B cell (primary cell): ENCODE measurements around the gene RSRC2.

Experiments
- EZH2 ChIP-seq: IDR thresholded peaks from 2 replicates; pipeline ENCODE4 v1.6.1; 2012; ENCODE audit warnings: borderline replicate concordance, low read depth, mild to moderate bottlenecking, moderate library complexity, low read length; ENCODE audit not compliant: insufficient read depth, poor library complexity, severe bottlenecking
- TF ChIP-seq, protein P1 (sequence below): fragments of 200-600 bp; IDR thresholded peaks from one replicate; pipeline ENCODE4 v1.8.0; 2022; ENCODE audit warnings: antibody characterized with exemption, mild to moderate bottlenecking

DNA sequence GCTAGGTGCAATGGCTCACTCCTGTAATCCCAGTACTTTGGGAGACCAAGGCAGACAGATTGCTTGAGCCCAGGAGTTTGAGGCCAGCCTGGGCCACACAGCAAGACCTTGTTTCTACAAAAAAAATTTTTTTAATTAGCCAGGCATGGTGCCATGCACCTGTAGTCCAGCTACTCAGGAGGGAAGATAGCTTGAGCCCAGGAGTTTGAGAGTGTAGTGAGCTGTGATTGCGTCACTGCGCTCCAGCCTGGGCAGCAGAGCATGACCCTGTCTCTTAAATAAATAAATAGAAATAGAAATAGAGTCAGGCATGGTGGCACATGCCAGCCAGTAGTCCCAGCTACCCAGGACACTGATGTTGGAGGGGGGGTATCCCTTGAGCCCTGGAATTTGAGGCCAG is 67.5 kb downstream of the RSRC2 start:
- TF ChIP-seq, protein P1, sequence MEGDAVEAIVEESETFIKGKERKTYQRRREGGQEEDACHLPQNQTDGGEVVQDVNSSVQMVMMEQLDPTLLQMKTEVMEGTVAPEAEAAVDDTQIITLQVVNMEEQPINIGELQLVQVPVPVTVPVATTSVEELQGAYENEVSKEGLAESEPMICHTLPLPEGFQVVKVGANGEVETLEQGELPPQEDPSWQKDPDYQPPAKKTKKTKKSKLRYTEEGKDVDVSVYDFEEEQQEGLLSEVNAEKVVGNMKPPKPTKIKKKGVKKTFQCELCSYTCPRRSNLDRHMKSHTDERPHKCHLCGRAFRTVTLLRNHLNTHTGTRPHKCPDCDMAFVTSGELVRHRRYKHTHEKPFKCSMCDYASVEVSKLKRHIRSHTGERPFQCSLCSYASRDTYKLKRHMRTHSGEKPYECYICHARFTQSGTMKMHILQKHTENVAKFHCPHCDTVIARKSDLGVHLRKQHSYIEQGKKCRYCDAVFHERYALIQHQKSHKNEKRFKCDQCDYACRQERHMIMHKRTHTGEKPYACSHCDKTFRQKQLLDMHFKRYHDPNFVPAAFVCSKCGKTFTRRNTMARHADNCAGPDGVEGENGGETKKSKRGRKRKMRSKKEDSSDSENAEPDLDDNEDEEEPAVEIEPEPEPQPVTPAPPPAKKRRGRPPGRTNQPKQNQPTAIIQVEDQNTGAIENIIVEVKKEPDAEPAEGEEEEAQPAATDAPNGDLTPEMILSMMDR = no peak
- no peak for TF ChIP-seq EZH2
